GM12878 (cell line): Measurements from ENCODE around the gene ARL5C. TPM values are rescaled to one million over a fixed set of nuclear protein-coding genes. Genes with fewer than 3 reads are reported as not detected.

ENCODE experiments used
- ATAC-seq: fragments of 200-7000 bp; cut with Tn5 transposase; 3 replicates; pipeline ENCODE4 v1.9.1; 2020; ENCODE audit warnings: mild to moderate bottlenecking, moderate library complexity
- BruUV-seq: library from RNA; stranded (reverse); fragments of 400-500 nt; replicated peaks from 2 replicates; lab custom pipeline; 2021; lab: Mats Ljungman, UMichigan
- CTCF ChIA-PET: fragments of 300-600 bp; sonication (Branson Sonifier 250); formaldehyde crosslinking; extraction: SDS; loops from one replicate; lab custom pipeline; 2021; ENCODE audit warnings: inconsistent platforms; lab: Yijun Ruan, JAX
- POLR2A ChIA-PET: fragments of 350-600 bp; formaldehyde crosslinking; extraction: SDS; loops from one replicate; lab custom pipeline; 2021; ENCODE audit warnings: inconsistent platforms; lab: Charles Lee
- RAD21 ChIA-PET: fragments of 300-600 bp; sonication (Branson Sonifier 250); formaldehyde crosslinking; loops from one replicate; lab custom pipeline; 2023; ENCODE audit warnings: antibody characterized with exemption; ENCODE audit not compliant: unreplicated experiment; lab: Charles Lee
- SMC1A ChIA-PET: fragments of 300-600 bp; sonication (Branson Sonifier 250); formaldehyde crosslinking; loops from one replicate; lab custom pipeline; 2023; ENCODE audit not compliant: unreplicated experiment, uncharacterized antibody; lab: Charles Lee
- DNase-seq: peaks from one replicate; pipeline ENCODE4 v3.0.0-alpha.2; 2011; ENCODE audit warnings: low read depth, low spot score
- FAIRE-seq: peaks from 3 replicates; lab custom pipeline; 2011; peaks lifted over from hg19 to GRCh38; lab: Jason Lieb, UNC
- H2AFZ ChIP-seq: 2 replicates; pipeline ENCODE4 v1.6.0; 2011; ENCODE audit warnings: low read depth, low read length, control low read depth; ENCODE audit not compliant: control insufficient read depth
- H3K27ac ChIP-seq: 2 replicates; pipeline ENCODE4 v1.5.1; 2011; ENCODE audit warnings: control low read depth; ENCODE audit not compliant: control insufficient read depth, insufficient read depth
- H3K27me3 ChIP-seq, 2 experiments: replicated peaks in 1 of 2; 2 replicates each; pipeline versions ENCODE4 v1.6.0 to v1.6.1; 2011; ENCODE audit warnings: low read length in 1 of 2; ENCODE audit not compliant: control insufficient read depth in 2 of 2, insufficient read depth in 2 of 2
- H3K36me3 ChIP-seq, 2 experiments: 2 replicates each; pipeline ENCODE4 v1.5.1; 2011; ENCODE audit warnings: low read length in 1 of 2; ENCODE audit not compliant: control insufficient read depth in 2 of 2, insufficient read depth in 2 of 2
- H3K4me1 ChIP-seq: 2 replicates; pipeline ENCODE4 v1.6.1; 2011; ENCODE audit warnings: mild to moderate bottlenecking, low read length, moderate library complexity, mixed read lengths; ENCODE audit not compliant: control insufficient read depth, insufficient read depth
- H3K4me2 ChIP-seq: 2 replicates; pipeline ENCODE4 v1.6.0; 2011; ENCODE audit warnings: control low read depth; ENCODE audit not compliant: control insufficient read depth, insufficient read depth
- H3K4me3 ChIP-seq: fragments of 200-600 bp; sonication (generic); 2 replicates; pipeline ENCODE4 v1.5.1; 2016
- H3K79me2 ChIP-seq: 2 replicates; pipeline ENCODE4 v1.6.0; 2011; ENCODE audit warnings: low read length; ENCODE audit not compliant: control insufficient read depth, insufficient read depth
- H3K9ac ChIP-seq: 2 replicates; pipeline ENCODE4 v1.8.0; 2011; ENCODE audit warnings: low read length, control low read depth, mixed read lengths; ENCODE audit not compliant: control insufficient read depth, insufficient read depth
- H3K9me3 ChIP-seq: replicated peaks from 3 replicates; pipeline ENCODE4 v1.5.1; 2011; ENCODE audit warnings: mild to moderate bottlenecking, low read length; ENCODE audit not compliant: control insufficient read depth, insufficient read depth
- H4K20me1 ChIP-seq: 2 replicates; pipeline ENCODE4 v1.6.0; 2011; ENCODE audit not compliant: control insufficient read depth, insufficient read depth
- ASH2L ChIP-seq: fragments of 300-600, 200-600 bp; sonication (generic); IDR thresholded peaks from 2 replicates; pipeline ENCODE4 v1.6.1; 2017; ENCODE audit warnings: low read depth, mild to moderate bottlenecking, borderline replicate concordance
- IKZF1 ChIP-seq: fragments of 450-650 bp; conservative IDR thresholded peaks from 2 replicates; pipeline ENCODE4 v1.6.1; 2017; ENCODE audit warnings: antibody characterized with exemption, mild to moderate bottlenecking
- RB1 ChIP-seq: fragments of 450-650 bp; formaldehyde crosslinking; IDR thresholded peaks from 2 replicates; pipeline ENCODE4 v1.6.1; 2017; ENCODE audit warnings: mild to moderate bottlenecking, borderline replicate concordance
- WGBS: methylation state at CpG from one replicate; pipeline ENCODE4 v1.1.6; 2016; ENCODE audit warnings: low lambda C conversion rate; ENCODE audit not compliant: insufficient replicate concordance, insufficient coverage; ENCODE audit errors: missing lambda C conversion rate; 5-methylcytosine and 5-hydroxymethylcytosine counted together
- in situ Hi-C: fragments of 300-500 bp; cut with MboI; formaldehyde crosslinking; loops from 9 replicates; pipeline ENCODE4 v1.14.3; 2018; ENCODE audit warnings: mixed read lengths
- intact Hi-C: fragments of 100-400 bp; cut with micrococcal nuclease; formaldehyde crosslinking; loops from one replicate; pipeline ENCODE4 v1.14.2; 2022; ENCODE audit not compliant: unreplicated experiment
- polyA plus RNA-seq, 11 experiments: library from polyadenylated mRNA; depleted of rRNA in 4 of 11; unstranded in 6 of 11; stranded (reverse) in 5 of 11; fragments of >200 nt; fragmentation: Nextera tagmentation in 4 of 11; fragmentation: Illumina TruSeq in 1 of 11; extraction: Ambion mirVana in 4 of 11; extraction: Trizol in 1 of 11; gene quantifications; 1 replicate in 1 of 11; 2 replicates in 10 of 11; pipeline versions ENCODE4 v1.2.1 to v1.2.3, GENCODE V29; 2011 to 2016; ENCODE audit warnings: inconsistent platforms in 2 of 11, missing spikeins in 2 of 11, low read depth in 1 of 11
- total RNA-seq, 4 experiments: library from RNA; depleted of rRNA in 3 of 4; stranded (reverse); fragments of >200 nt in 3 of 4; fragmentation: Illumina TruSeq in 1 of 4; extraction: Trizol in 1 of 4; gene quantifications; 2 replicates each; pipeline versions ENCODE4 v1.2.1 to v1.2.3, GENCODE V29; 2013 to 2021

The ARL5C gene
- total and polyA plus RNA-seq, 10 of the 15 experiments (the other 5 are each of a cell fraction or from before 2014, with no cell fraction given), result not detected

DNA sequence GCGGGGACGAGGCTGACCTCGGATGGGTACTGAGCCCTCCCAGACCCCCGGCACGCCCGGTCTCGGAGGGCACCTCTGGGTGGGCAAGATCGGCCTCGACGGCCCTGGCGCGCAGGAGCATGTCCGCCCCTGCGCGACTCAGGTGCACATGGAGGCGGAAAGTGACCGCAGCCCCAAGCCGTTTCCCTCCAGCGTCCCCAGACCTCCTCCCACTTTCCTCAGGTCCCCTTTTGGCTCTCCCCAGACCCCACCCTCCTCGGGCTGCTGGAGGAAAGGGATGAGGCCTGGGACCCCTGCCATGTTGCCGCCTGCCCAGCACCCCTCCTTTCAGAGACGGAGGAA is 44.1 kb upstream of the ARL5C start:
- DNase-seq, result no peak
- H3K27ac ChIP-seq, result no peak overlapping the region
- WGBS, result 7% methylated on average over 21 of the region's 22 CpGs
- no peak for FAIRE-seq
- intact Hi-C loops, result no loop called here
- H3K4me1 ChIP-seq, result peaks cover 27% of the 10 kb centered on the region
- no peak overlapping the region for H3K9ac ChIP-seq
- no peaks in the 10 kb centered on the region for H3K9me3 ChIP-seq
- in situ Hi-C loops, result no loop called here
- RAD21 ChIA-PET, result interaction anchor here (0.6 to 6.1 kb wide), 4 partner anchors 10 to 227 kb away, joined by 3 to 160 read pairs (median 49); partner anchors contain the start of gene RPL19
- H3K36me3 ChIP-seq, result no peaks in the 10 kb centered on the region
- POLR2A ChIA-PET, result interaction anchor here (1.0 to 2.7 kb wide), 3 partner anchors 10 to 22 kb away, joined by 3 to 11 read pairs (median 10); partner anchors contain the start of gene RPL19
- BruUV-seq, result no TSS peak
- H2AFZ ChIP-seq, result peak overlapping the region; percentile 76
- H3K4me2 ChIP-seq, result peak overlapping the region; percentile 85; the same call in 1 of the 2 replicates
- SMC1A ChIA-PET, result interaction anchor here (1.4 to 5.0 kb wide), 5 partner anchors 11 to 35 kb away, joined by 4 to 76 read pairs (median 13); partner anchors contain the start of genes CACNB1 and RPL19
- no peaks in the 10 kb centered on the region for H4K20me1 ChIP-seq
- peaks cover 2 to 3% of the 10 kb centered on the region in 2 experiments; a peak in 1 of 4 replicates for H3K27me3 ChIP-seq
- no peak for ATAC-seq
- TF ChIP-seq RB1 (0 out of 2 replicates have a peak, but pooled peaks have one; percentile 4), IKZF1 (peak; percentile 23; the same call in 1 of the 2 replicates), ASH2L (no peak)
- peak overlapping the region; percentile 34; the same call in 1 of the 2 replicates for H3K4me3 ChIP-seq
- CTCF ChIA-PET, result interaction anchor here (0.6 to 10.9 kb wide), 4 partner anchors 11 to 143 kb away, joined by 4 to 658 read pairs (median 10); partner anchors contain the start of gene RPL19
- H3K79me2 ChIP-seq, result no peaks in the 10 kb centered on the region
